T-helper 1 cell (primary cell): Measurements from ENCODE around the gene BICRA.

Experiments used
- DNase-seq, 5 donors: peaks; one replicate each; pipeline ENCODE4 v3.0.0-alpha.2; 2012 to 2020

BICRA gene

GRCh38 chr19:47601180-47601904, 7.6 kb upstream of the BICRA start:
- no peak for DNase-seq

- DNase-seq: no peak
These were observed 5.0 kb upstream of the BICRA start for GRCh38 chr19:47603706-47604565.

GRCh38 chr19:47607564-47608073, 1.3 kb upstream of the BICRA start:
- no peak for DNase-seq

GRCh38 chr19:47608074-47608918, 638 bp upstream of the BICRA start:
- DNase-seq: peak; percentile 90 to 95 (median 93)

GRCh38 chr19:47609906-47610894, 1.3 kb downstream of the BICRA start:
- peak in 4 of 5 donors; percentile 35 to 52 (median 39) for DNase-seq

GRCh38 chr19:47610902-47611301, 2.0 kb downstream of the BICRA start:
- no peak for DNase-seq

- no peak for DNase-seq
These were observed 4.5 kb downstream of the BICRA start for GRCh38 chr19:47613165-47614020.

GRCh38 chr19:47614021-47614295, 5.0 kb downstream of the BICRA start:
- DNase-seq: no peak

- DNase-seq: no peak
These were observed 5.6 kb downstream of the BICRA start for GRCh38 chr19:47614559-47614958.

- DNase-seq: no peak
These were observed 6.3 kb downstream of the BICRA start for GRCh38 chr19:47615230-47615629.

GRCh38 chr19:47615714-47616113, 6.8 kb downstream of the BICRA start:
- no peak for DNase-seq

GRCh38 chr19:47618771-47619170, 9.8 kb downstream of the BICRA start:
- DNase-seq: no peak

- DNase-seq: no peak
These were observed 10.8 kb downstream of the BICRA start for GRCh38 chr19:47619763-47620162.

- DNase-seq: no peak
These were observed 14.4 kb downstream of the BICRA start for GRCh38 chr19:47623151-47623920.

- DNase-seq: no peak
These were observed 15.0 kb downstream of the BICRA start for GRCh38 chr19:47623921-47624391.

- DNase-seq: no peak
These were observed 16.7 kb downstream of the BICRA start for GRCh38 chr19:47625650-47626049.

GRCh38 chr19:47626238-47626637, 17.3 kb downstream of the BICRA start:
- DNase-seq: no peak

GRCh38 chr19:47628078-47628771, 19.3 kb downstream of the BICRA start:
- no peak for DNase-seq

GRCh38 chr19:47630594-47630993, 21.7 kb downstream of the BICRA start:
- no peak for DNase-seq
